NCI-H82 treated with DMSO at 0.1 percent for 48 hours (cell line): ENCODE results near the gene NEDD8.
A peak's percentile ranks its signal among the peaks of the same experiment; 100 is the strongest.

Experiments used
- DNase-seq: peaks from one replicate; lab custom pipeline; 2025; ENCODE audit not compliant: unreplicated experiment; lab: John Stamatoyannopoulos, UW

NEDD8 gene

DNA sequence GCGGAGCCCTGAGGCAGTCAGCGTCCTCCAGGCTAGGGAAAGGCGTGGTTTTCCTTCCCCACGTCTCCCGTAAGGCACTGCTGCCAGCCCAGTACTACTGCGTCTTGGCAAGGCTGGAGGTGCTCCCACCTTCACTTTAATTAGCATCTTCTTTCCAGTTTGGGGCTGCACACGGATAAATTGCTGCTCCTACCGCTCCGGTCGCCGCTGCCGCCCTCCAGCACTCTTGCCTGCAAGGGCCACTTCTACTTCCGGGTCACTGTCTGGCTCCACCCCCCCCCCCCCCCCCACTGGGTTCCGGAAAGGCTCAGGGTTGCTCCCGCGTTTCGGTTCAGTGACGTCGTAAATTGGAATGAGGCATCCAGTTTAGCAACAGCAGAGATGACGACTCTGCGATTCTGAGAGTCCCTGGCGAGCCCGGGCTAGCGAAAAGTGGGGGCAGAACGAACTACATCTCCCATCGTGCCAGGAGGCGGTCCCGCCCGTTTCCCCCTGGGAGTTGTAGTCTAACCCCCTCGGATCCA lies at the start of gene NEDD8:
TSS of gene NEDD8 (minus strand) at position 247 of the 524 bp plus-strand sequence. CDS start at position 147, 100 bp downstream.
- peak; percentile 58 for DNase-seq

GRCh38 chr14:24281636-24282035 lies 49.5 kb upstream of the NEDD8 start:
- DNase-seq: no peak

GRCh38 chr14:24280797-24281460 lies 48.8 kb upstream of the NEDD8 start:
- DNase-seq: no peak

- no peak for DNase-seq
Observed at GRCh38 chr14:24279301-24280186, 47.4 kb upstream of the NEDD8 start.

GRCh38 chr14:24278424-24278823 lies 46.3 kb upstream of the NEDD8 start:
- no peak for DNase-seq

DNA sequence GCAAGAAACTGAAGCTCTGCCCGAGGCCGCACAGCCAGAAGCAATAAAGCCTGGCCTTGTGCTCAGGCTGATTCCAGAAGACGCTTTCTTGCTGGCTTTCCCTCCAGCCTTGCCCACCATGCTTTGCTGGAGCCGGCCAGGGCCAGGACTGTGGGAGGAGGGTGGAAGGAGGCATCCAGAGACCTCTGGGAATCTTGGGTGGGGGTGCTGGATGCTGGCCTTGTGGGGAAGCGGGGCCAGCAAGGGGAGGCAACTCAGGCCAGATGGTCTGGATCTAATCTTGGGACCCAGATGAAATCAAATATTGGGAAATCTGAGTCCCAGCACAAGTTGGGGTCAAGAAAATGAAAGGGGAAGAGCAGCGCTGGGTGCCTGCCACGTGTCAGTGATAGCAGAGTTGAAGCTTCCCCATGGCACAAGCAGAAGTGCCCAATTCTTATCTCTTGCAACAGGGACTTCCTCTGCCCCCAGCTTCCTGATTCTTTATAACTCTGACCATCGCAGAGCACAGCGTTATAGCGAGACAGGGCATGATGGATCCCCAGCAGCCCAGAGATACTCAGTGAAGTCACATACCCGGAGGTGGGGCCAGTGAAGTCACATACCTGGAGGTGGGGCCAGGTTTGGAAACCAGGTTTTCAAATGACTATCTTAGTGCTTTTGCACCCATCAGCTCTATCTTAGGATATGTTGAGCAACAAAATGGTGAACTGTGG lies 45.6 kb upstream of the NEDD8 start:
- no peak for DNase-seq

- no peak for DNase-seq
Observed at GRCh38 chr14:24277071-24277470, 44.9 kb upstream of the NEDD8 start.

GRCh38 chr14:24274101-24274543 lies 42.0 kb upstream of the NEDD8 start:
- DNase-seq: no peak

GRCh38 chr14:24273422-24273998 lies 41.3 kb upstream of the NEDD8 start:
- DNase-seq: no peak

- DNase-seq: no peak
Observed at GRCh38 chr14:24272467-24272866, 40.3 kb upstream of the NEDD8 start.

- no peak for DNase-seq
Observed at GRCh38 chr14:24271834-24272263, 39.7 kb upstream of the NEDD8 start.

- DNase-seq: peak; percentile 63
Observed at GRCh38 chr14:24271134-24271833, 39.1 kb upstream of the NEDD8 start, which contains the start of gene RABGGTA. Gene RABGGTA, minus strand, starts transcription at chr14:24271597. Its CDS starts 482 bp downstream, at chr14:24271115.

DNA sequence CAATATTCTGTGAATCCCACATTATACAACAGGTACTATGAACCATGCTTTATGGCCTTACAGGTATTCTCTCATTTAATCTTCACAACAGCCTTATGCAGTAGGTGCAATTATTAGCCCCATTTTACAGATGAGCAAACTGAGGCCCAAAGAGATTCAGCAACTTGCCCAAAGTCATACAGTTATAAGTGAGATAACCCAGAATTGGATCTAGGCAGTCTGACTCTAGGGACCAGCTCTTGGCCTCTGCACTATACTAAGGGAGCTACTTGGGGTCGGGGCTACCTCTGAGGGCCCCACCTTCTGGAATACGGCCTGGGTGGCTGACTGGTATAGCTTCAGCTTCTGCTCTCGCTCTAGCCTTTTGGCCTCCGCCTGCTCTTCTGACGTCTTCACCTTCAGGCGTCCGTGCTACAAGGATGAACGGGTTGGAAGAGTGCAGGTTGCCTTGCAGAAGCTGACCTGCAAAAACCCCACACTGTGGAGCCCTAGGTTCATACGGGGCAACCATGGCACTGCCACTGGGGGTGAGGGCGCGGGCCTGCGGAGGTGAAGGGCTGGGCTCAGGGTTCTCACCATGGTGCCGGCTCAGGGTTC lies 38.5 kb upstream of the NEDD8 start:
- no peak for DNase-seq

DNA sequence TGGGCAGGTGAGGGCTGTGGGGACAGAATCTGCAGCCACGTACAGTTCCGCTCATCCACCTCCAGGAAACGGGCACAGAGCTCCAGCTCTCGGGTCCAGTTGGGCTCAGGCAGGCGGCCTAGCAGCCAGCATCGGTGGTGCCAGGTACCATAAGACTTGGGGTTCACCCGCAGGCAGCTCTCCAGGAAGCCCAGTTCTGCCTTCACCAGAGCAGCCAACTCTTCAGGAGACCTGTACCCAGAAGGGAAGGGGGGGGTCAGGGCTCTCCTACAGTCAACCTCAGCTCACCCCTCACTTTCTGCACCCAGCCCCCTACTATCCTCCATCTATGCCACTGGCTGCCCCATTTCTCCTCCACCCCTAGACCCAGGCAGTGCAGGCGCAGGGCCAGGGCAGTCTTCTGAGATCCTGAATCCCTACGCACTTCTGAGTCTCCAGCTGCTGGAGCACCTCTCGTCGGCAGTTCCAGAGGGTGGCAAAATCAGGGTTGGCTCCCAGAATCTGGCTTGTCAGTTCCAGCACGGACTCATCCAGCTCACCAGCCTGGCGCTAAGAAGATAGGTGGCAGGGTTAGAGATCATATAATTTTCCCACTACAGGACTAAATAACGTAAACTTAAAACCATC lies 37.9 kb upstream of the NEDD8 start:
- DNase-seq: no peak

DNA sequence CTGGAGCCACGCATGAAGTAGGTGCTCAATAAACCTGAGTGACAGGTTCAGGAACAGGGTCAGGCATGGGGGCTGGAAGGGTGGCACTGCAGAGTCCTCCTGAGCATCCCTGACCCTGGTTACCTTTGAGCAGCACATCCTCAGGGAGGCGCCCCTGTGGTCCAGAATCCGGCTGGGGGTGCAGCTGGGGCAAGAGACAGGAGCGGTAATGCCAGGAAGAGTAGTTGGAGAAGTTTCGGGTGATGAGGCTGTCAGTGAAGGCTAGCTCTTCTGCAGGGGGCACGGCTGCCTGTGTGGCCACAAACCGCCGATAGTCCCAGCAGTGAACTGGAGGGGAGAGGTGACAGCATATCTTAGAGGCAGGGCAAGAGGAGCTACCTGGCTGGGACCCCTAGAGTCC lies 37.2 kb upstream of the NEDD8 start:
- DNase-seq: no peak

GRCh38 chr14:24268225-24268624 lies 36.1 kb upstream of the NEDD8 start:
- DNase-seq: no peak

DNA sequence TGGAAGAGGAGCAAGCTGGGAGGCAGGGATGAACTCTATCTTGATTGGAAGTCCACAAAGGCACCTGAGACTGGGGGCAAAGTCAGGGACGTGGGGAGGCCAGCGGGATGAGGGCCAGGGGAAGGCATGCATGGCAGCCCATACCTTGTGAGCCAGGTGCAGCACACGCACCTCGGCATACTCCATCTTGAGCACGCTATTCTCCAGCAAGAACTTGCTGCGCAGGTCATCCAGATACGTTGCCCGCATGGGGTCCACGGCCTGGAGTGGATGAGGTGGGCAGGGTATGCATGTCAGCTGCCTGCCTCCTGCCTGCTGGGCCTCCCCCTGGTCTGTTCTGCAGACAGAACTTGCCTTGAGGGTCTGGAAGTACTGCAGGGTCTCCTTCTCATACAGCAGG lies 35.3 kb upstream of the NEDD8 start:
- no peak for DNase-seq

GRCh38 chr14:24266344-24267244 lies 34.4 kb upstream of the NEDD8 start:
- DNase-seq: no peak
